ENCODE data around the gene NPBWR2.
"Not testable (repeated sequence)": the region's sequence is repeated elsewhere in the genome, so short reads cannot be mapped to it uniquely, and the experiment has no call there.

The NPBWR2 gene

DNA sequence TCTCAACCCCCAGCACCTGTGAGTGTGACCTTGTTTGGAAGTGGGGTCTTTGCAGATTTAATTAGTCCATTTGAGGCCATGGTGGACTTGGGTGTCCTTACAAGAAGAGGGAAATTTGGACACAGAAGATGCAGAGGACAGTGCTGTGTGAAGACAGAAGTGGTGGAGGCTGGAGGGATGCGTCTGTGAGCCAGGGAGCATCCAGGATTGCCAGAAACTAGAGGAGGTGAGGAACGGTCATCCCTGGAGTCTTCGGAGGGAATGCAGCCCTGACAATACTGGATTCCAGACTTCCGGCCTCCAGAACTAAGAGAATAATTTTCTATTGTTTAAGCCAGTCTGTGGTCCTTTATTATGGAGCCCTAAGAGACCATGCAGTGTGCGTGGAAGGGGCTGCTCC lies 22.9 kb upstream of the NPBWR2 start:
- Histone ChIP-seq H4K20me1 (ENCODE audit: insufficient read depth, low read length) (no peaks in the 10 kb centered on the region), H3K9me3 (ENCODE audit: low read length) (no peaks in the 10 kb centered on the region), H3K9me2 (ENCODE audit: low read depth, low read length) (no peaks in the 10 kb centered on the region), H2AFZ (ENCODE audit: low read length) (no peak overlapping the region), H3K36me3 (ENCODE audit: insufficient read depth, low read length) (no peaks in the 10 kb centered on the region), H3K4me3 (ENCODE audit: low read depth, low read length, poor library complexity, severe bottlenecking) (no peak overlapping the region), H3K27ac (ENCODE audit: low read depth, low read length, poor library complexity, severe bottlenecking) (no peak overlapping the region), H3K9ac (ENCODE audit: low read length) (no peak overlapping the region), H3K4me1 (ENCODE audit: insufficient read depth, low read length, severe bottlenecking) (no peaks in the 10 kb centered on the region), H3F3A (ENCODE audit: insufficient read depth, low read length) (no peaks in the 10 kb centered on the region), H3K4me2 (ENCODE audit: low read length) (no peak overlapping the region), H3K79me2 (ENCODE audit: insufficient read depth, low read length) (no peaks in the 10 kb centered on the region), H3K27me3 (ENCODE audit: insufficient read depth, low read length) (no peaks in the 10 kb centered on the region)
- TF ChIP-seq EZH2 (IDR thresholded peaks at IDR 0.05; ENCODE audit: borderline replicate concordance, low read length): no peak
- TF ChIP-seq, protein P1, sequence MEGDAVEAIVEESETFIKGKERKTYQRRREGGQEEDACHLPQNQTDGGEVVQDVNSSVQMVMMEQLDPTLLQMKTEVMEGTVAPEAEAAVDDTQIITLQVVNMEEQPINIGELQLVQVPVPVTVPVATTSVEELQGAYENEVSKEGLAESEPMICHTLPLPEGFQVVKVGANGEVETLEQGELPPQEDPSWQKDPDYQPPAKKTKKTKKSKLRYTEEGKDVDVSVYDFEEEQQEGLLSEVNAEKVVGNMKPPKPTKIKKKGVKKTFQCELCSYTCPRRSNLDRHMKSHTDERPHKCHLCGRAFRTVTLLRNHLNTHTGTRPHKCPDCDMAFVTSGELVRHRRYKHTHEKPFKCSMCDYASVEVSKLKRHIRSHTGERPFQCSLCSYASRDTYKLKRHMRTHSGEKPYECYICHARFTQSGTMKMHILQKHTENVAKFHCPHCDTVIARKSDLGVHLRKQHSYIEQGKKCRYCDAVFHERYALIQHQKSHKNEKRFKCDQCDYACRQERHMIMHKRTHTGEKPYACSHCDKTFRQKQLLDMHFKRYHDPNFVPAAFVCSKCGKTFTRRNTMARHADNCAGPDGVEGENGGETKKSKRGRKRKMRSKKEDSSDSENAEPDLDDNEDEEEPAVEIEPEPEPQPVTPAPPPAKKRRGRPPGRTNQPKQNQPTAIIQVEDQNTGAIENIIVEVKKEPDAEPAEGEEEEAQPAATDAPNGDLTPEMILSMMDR (IDR thresholded peaks at IDR 0.05; ENCODE audit: low read length): no peak

DNA sequence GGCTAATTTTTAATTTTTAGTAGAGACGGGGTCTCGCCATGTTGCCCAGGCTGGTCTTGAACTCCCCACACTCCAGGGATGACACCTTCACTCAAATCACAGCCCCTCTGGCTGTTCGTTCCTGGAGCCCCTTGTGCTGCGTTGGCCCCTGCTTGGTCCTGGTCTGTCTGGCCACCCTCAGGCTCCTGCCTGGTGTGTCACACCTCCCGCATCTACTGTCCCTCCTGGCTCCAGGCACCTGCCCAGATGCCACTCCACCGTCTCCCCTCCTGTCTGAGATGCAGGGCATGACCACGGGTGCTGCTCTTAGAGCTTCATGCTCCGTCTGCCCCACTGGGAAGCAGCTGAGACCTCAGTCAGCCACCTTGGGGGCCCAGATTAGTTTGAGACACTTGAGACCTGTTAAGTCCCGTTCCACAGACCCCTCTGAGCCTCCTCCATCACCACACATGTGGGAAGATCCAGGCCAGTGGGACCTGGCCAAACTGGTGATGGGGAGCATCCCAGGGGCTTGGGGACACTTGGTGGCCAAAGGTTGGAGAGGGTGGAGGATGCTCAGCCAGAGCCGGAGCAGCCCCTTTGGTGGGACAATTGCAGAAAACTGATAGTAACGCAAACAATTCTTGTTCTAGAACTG lies 21.9 kb upstream of the NPBWR2 start:
- Histone ChIP-seq H3K4me2 (ENCODE audit: low read length) (no peak overlapping the region), H3K4me3 (ENCODE audit: low read depth, low read length, poor library complexity, severe bottlenecking) (no peak overlapping the region), H3K9ac (ENCODE audit: low read length) (no peak overlapping the region), H4K20me1 (ENCODE audit: insufficient read depth, low read length) (no peaks in the 10 kb centered on the region), H3K9me3 (ENCODE audit: low read length) (no peaks in the 10 kb centered on the region), H3F3A (ENCODE audit: insufficient read depth, low read length) (no peaks in the 10 kb centered on the region), H3K36me3 (ENCODE audit: insufficient read depth, low read length) (no peaks in the 10 kb centered on the region), H3K4me1 (ENCODE audit: insufficient read depth, low read length, severe bottlenecking) (no peaks in the 10 kb centered on the region), H3K27me3 (ENCODE audit: insufficient read depth, low read length) (no peaks in the 10 kb centered on the region), H2AFZ (ENCODE audit: low read length) (no peak overlapping the region), H3K9me2 (ENCODE audit: low read depth, low read length) (no peaks in the 10 kb centered on the region), H3K79me2 (ENCODE audit: insufficient read depth, low read length) (no peaks in the 10 kb centered on the region), H3K27ac (ENCODE audit: low read depth, low read length, poor library complexity, severe bottlenecking) (no peak overlapping the region)
- TF ChIP-seq EZH2 (IDR thresholded peaks at IDR 0.05; ENCODE audit: borderline replicate concordance, low read length): no peak
- TF ChIP-seq, protein P1 (IDR thresholded peaks at IDR 0.05; ENCODE audit: low read length): no peak

DNA sequence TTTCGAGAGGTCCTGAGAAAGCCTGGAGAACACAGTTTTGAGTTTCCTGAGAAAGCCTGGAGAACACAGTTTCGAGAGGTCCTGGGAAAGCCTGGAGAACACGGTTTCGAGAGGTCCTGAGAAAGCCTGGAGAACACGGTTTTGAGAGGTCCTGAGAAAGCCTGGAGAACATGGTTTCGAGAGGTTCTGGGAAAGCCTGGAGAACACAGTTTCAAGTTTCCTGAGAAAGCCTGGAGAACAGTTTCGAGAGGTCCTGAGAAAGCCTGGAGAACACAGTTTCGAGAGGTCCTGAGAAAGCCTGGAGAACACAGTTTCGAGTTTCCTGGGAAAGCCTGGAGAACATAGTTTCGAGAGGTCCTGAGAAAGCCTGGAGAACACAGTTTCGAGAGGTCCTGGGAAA lies 16.2 kb upstream of the NPBWR2 start:
- H3K27ac ChIP-seq (ENCODE audit: low read depth, low read length, poor library complexity, severe bottlenecking); H3K9me2 ChIP-seq (ENCODE audit: low read depth, low read length); H3K27me3 ChIP-seq (ENCODE audit: insufficient read depth, low read length); H3K79me2 ChIP-seq (ENCODE audit: insufficient read depth, low read length); H4K20me1 ChIP-seq (ENCODE audit: insufficient read depth, low read length); H3K4me3 ChIP-seq (ENCODE audit: low read depth, low read length, poor library complexity, severe bottlenecking); H3K36me3 ChIP-seq (ENCODE audit: insufficient read depth, low read length); H3F3A ChIP-seq (ENCODE audit: insufficient read depth, low read length); H3K9ac ChIP-seq (ENCODE audit: low read length); H3K4me2 ChIP-seq (ENCODE audit: low read length); H3K9me3 ChIP-seq (ENCODE audit: low read length); H2AFZ ChIP-seq (ENCODE audit: low read length); H3K4me1 ChIP-seq (ENCODE audit: insufficient read depth, low read length, severe bottlenecking): not testable (repeated sequence)

DNA sequence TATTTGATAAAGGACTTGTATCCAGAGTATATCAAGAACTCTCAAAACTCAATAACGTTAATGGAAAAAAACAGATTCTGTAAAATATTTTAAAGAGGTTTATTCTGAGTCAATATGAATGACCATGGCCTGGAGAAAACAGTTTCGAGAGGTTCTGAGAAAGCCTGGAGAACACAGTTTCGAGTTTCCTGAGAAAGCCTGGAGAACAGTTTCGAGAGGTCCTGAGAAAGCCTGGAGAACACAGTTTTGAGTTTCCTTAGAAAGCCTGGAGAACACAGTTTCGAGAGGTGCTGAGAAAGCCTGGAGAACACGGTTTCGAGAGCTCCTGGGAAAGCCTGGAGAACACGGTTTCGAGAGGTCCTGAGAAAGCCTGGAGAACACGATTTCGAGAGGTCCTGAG lies 15.6 kb upstream of the NPBWR2 start:
- not testable (repeated sequence) for H4K20me1 ChIP-seq (ENCODE audit: insufficient read depth, low read length); H3K27ac ChIP-seq (ENCODE audit: low read depth, low read length, poor library complexity, severe bottlenecking); H3K4me1 ChIP-seq (ENCODE audit: insufficient read depth, low read length, severe bottlenecking); H3K9me2 ChIP-seq (ENCODE audit: low read depth, low read length); H3F3A ChIP-seq (ENCODE audit: insufficient read depth, low read length); H2AFZ ChIP-seq (ENCODE audit: low read length); H3K36me3 ChIP-seq (ENCODE audit: insufficient read depth, low read length); H3K4me3 ChIP-seq (ENCODE audit: low read depth, low read length, poor library complexity, severe bottlenecking); H3K9ac ChIP-seq (ENCODE audit: low read length); H3K79me2 ChIP-seq (ENCODE audit: insufficient read depth, low read length); H3K9me3 ChIP-seq (ENCODE audit: low read length); H3K4me2 ChIP-seq (ENCODE audit: low read length); H3K27me3 ChIP-seq (ENCODE audit: insufficient read depth, low read length)
